ENCODE measurements around the gene JMJD1C.

JMJD1C gene

GRCh38 chr10:63465293-63466143, at the start of gene JMJD1C:
Gene JMJD1C (minus strand): TSS chr10:63465977. CDS start chr10:63465662, 315 bp downstream.
- Histone ChIP-seq H3K4me2 (ENCODE audit: low read depth, low read length, poor library complexity, severe bottlenecking) (peak within 1 kb of the TSS; percentile 86), H3F3A (ENCODE audit: insufficient read depth) (peaks cover 21% of the 10 kb centered on the region; the same call in 1 of the 2 replicates), H3K9ac (ENCODE audit: low read length) (peak within 1 kb of the TSS; percentile 80), H3K4me3 (ENCODE audit: insufficient read depth, low read length, poor library complexity, severe bottlenecking) (peak within 1 kb of the TSS; percentile 74), H3K27ac (ENCODE audit: low read depth, low read length) (peak within 1 kb of the TSS; percentile 34), H3K9me2 (replicated peaks; ENCODE audit: insufficient read depth, low read length) (no peaks in the 10 kb centered on the region), H3K79me2 (ENCODE audit: insufficient read depth, low read length) (peaks cover 32% of the 10 kb centered on the region), H2AFZ (ENCODE audit: low read depth, low read length, severe bottlenecking) (peak within 1 kb of the TSS; percentile 95), H3K27me3 (ENCODE audit: low read length) (no peaks in the 10 kb centered on the region), H3K36me3 (ENCODE audit: low read length) (no peaks in the 10 kb centered on the region), H3K9me3 (ENCODE audit: insufficient read depth, low read length) (no peaks in the 10 kb centered on the region), H4K20me1 (ENCODE audit: low read depth, low read length) (peaks cover 18% of the 10 kb centered on the region)
- no peak for TF ChIP-seq EZH2phosphoT487 (conservative IDR thresholded peaks at IDR 0.05; ENCODE audit: low read length)

- H3K4me3 ChIP-seq (ENCODE audit: insufficient read depth, low read length, poor library complexity, severe bottlenecking): no peak overlapping the region
- no peaks in the 10 kb centered on the region for H3K9me2 ChIP-seq (replicated peaks; ENCODE audit: insufficient read depth, low read length)
- H3K27ac ChIP-seq (ENCODE audit: low read depth, low read length): no peak overlapping the region
- no peak overlapping the region for H3K9ac ChIP-seq (ENCODE audit: low read length)
- peaks cover 4% of the 10 kb centered on the region; the same call in 1 of the 2 replicates for H3F3A ChIP-seq (ENCODE audit: insufficient read depth)
- no peak overlapping the region for H2AFZ ChIP-seq (ENCODE audit: low read depth, low read length, severe bottlenecking)
- H4K20me1 ChIP-seq (ENCODE audit: low read depth, low read length): no peaks in the 10 kb centered on the region
- H3K9me3 ChIP-seq (ENCODE audit: insufficient read depth, low read length): no peaks in the 10 kb centered on the region; the same call in 1 of the 2 replicates
- peaks cover 59% of the 10 kb centered on the region for H3K79me2 ChIP-seq (ENCODE audit: insufficient read depth, low read length)
- H3K36me3 ChIP-seq (ENCODE audit: low read length): no peaks in the 10 kb centered on the region
- TF ChIP-seq CTCF (IDR thresholded peaks at IDR 0.05; ENCODE audit: insufficient read depth, low read length, poor library complexity, severe bottlenecking): no peak
- no peak for TF ChIP-seq EZH2phosphoT487 (conservative IDR thresholded peaks at IDR 0.05; ENCODE audit: low read length)
- no peaks in the 10 kb centered on the region for H3K27me3 ChIP-seq (ENCODE audit: low read length)
- H3K4me2 ChIP-seq (ENCODE audit: low read depth, low read length, poor library complexity, severe bottlenecking): no peak overlapping the region
Observed at GRCh38 chr10:63515002-63515763, 49.4 kb upstream of the JMJD1C start.

GRCh38 chr10:63506554-63506953, 40.8 kb upstream of the JMJD1C start:
- no peaks in the 10 kb centered on the region for H3F3A ChIP-seq (ENCODE audit: insufficient read depth)
- no peaks in the 10 kb centered on the region for H3K9me3 ChIP-seq (ENCODE audit: insufficient read depth, low read length)
- peaks cover 20% of the 10 kb centered on the region for H3K79me2 ChIP-seq (ENCODE audit: insufficient read depth, low read length)
- H3K9me2 ChIP-seq (replicated peaks; ENCODE audit: insufficient read depth, low read length): no peaks in the 10 kb centered on the region
- H3K36me3 ChIP-seq (ENCODE audit: low read length): no peaks in the 10 kb centered on the region
- H4K20me1 ChIP-seq (ENCODE audit: low read depth, low read length): no peaks in the 10 kb centered on the region
- no peak overlapping the region for H3K27ac ChIP-seq (ENCODE audit: low read depth, low read length)
- no peaks in the 10 kb centered on the region for H3K27me3 ChIP-seq (ENCODE audit: low read length)
- no peak overlapping the region for H2AFZ ChIP-seq (ENCODE audit: low read depth, low read length, severe bottlenecking)
- no peak for TF ChIP-seq EZH2phosphoT487 (conservative IDR thresholded peaks at IDR 0.05; ENCODE audit: low read length)
- no peak for TF ChIP-seq CTCF (IDR thresholded peaks at IDR 0.05; ENCODE audit: insufficient read depth, low read length, poor library complexity, severe bottlenecking)
- H3K4me3 ChIP-seq (ENCODE audit: insufficient read depth, low read length, poor library complexity, severe bottlenecking): no peak overlapping the region
- H3K4me2 ChIP-seq (ENCODE audit: low read depth, low read length, poor library complexity, severe bottlenecking): no peak overlapping the region
- H3K9ac ChIP-seq (ENCODE audit: low read length): no peak overlapping the region

Data from SU-DHL-6 (cell line).